GM18861 (cell line): ENCODE results near the gene MS4A15.
"Not testable (repeated sequence)": the region's sequence is repeated elsewhere in the genome, so short reads cannot be mapped to it uniquely, and the experiment has no call there.

Source experiments
- ATAC-seq: cut with Tn5 transposase; IDR thresholded peaks from one replicate; pipeline ENCODE4 v1.9.1; 2021; ENCODE audit not compliant: unreplicated experiment

MS4A15 gene

GRCh38 chr11:60756307-60757032, at the start of gene MS4A15:
Gene MS4A15 (plus strand): TSS chr11:60756867. CDS start chr11:60763734, 6,867 bp downstream.
- no peak for ATAC-seq

GRCh38 chr11:60706931-60707330, 49.7 kb upstream of the MS4A15 start:
- ATAC-seq: no peak

GRCh38 chr11:60710482-60710881, 46.2 kb upstream of the MS4A15 start:
- ATAC-seq: no peak

GRCh38 chr11:60711276-60711675, 45.4 kb upstream of the MS4A15 start:
- no peak for ATAC-seq

- not testable (repeated sequence) for ATAC-seq
These were observed 43.2 kb upstream of the MS4A15 start for GRCh38 chr11:60713423-60713822.

- ATAC-seq: no peak
These were observed 38.7 kb upstream of the MS4A15 start for GRCh38 chr11:60717956-60718355.

- ATAC-seq: no peak
These were observed 37.9 kb upstream of the MS4A15 start for GRCh38 chr11:60718524-60719316.

GRCh38 chr11:60719391-60719790, 37.3 kb upstream of the MS4A15 start:
- no peak for ATAC-seq

- no peak for ATAC-seq
These were observed 36.2 kb upstream of the MS4A15 start for GRCh38 chr11:60720460-60720859.

- no peak for ATAC-seq
These were observed 32.2 kb upstream of the MS4A15 start, which contains the start of gene MS4A18 for GRCh38 chr11:60724420-60724819. Gene MS4A18 (plus strand): TSS chr11:60724720.

- no peak for ATAC-seq
These were observed 31.1 kb upstream of the MS4A15 start for GRCh38 chr11:60725592-60725991.

GRCh38 chr11:60731586-60731985, 25.1 kb upstream of the MS4A15 start:
- no peak for ATAC-seq

GRCh38 chr11:60734279-60734678, 22.4 kb upstream of the MS4A15 start:
- ATAC-seq: no peak

GRCh38 chr11:60739114-60739513, 17.6 kb upstream of the MS4A15 start:
- no peak for ATAC-seq

- ATAC-seq: no peak
These were observed 16.1 kb upstream of the MS4A15 start for GRCh38 chr11:60740573-60740972.

- ATAC-seq: no peak
These were observed 15.2 kb upstream of the MS4A15 start for GRCh38 chr11:60741421-60741820.

- no peak for ATAC-seq
These were observed 13.6 kb upstream of the MS4A15 start for GRCh38 chr11:60743058-60743457.

- ATAC-seq: no peak
These were observed 12.6 kb upstream of the MS4A15 start for GRCh38 chr11:60744114-60744513.

- ATAC-seq: no peak
These were observed 9.3 kb upstream of the MS4A15 start for GRCh38 chr11:60747359-60747873.

- ATAC-seq: no peak
These were observed 8.4 kb upstream of the MS4A15 start for GRCh38 chr11:60748225-60748624.

GRCh38 chr11:60748821-60749220, 7.8 kb upstream of the MS4A15 start:
- ATAC-seq: no peak

GRCh38 chr11:60750911-60751310, 5.8 kb upstream of the MS4A15 start:
- ATAC-seq: no peak
